Neuronal stem cell (in vitro differentiated cells): ENCODE data around the gene PRDX6.
"Not testable (repeated sequence)": the region's sequence is repeated elsewhere in the genome, so short reads cannot be mapped to it uniquely, and the experiment has no call there.

Source experiments
- DNase-seq: peaks from one replicate; pipeline ENCODE4 v3.0.0-alpha.2; 2013; ENCODE audit warnings: low spot score
- H2AFZ ChIP-seq: one replicate; pipeline ENCODE4 v1.6.1; 2013; ENCODE audit warnings: mild to moderate bottlenecking, low read length, inconsistent platforms
- H2AK5ac ChIP-seq: 2 replicates; pipeline ENCODE4 v1.6.1; 2013; ENCODE audit warnings: low read depth, mild to moderate bottlenecking, inconsistent platforms, low read length, moderate library complexity, mixed read lengths
- H2BK120ac ChIP-seq: 2 replicates; pipeline ENCODE4 v1.6.1; 2013; ENCODE audit warnings: low read depth, mild to moderate bottlenecking, inconsistent platforms, low read length, moderate library complexity, mixed read lengths
- H2BK12ac ChIP-seq: one replicate; pipeline ENCODE4 v1.6.1; 2013; ENCODE audit warnings: low read length, inconsistent platforms
- H2BK15ac ChIP-seq: 2 replicates; pipeline ENCODE4 v1.6.1; 2013; ENCODE audit warnings: mild to moderate bottlenecking, low read length, inconsistent platforms, mixed read lengths
- H2BK5ac ChIP-seq: one replicate; pipeline ENCODE4 v1.6.1; 2013; ENCODE audit warnings: inconsistent platforms, mild to moderate bottlenecking, low read length, moderate library complexity
- H3K14ac ChIP-seq: one replicate; pipeline ENCODE4 v1.6.1; 2013; ENCODE audit warnings: low read length, inconsistent platforms
- H3K18ac ChIP-seq: 2 replicates; pipeline ENCODE4 v1.6.1; 2013; ENCODE audit warnings: low read length, inconsistent platforms
- H3K23ac ChIP-seq: 2 replicates; pipeline ENCODE4 v1.6.1; 2013; ENCODE audit warnings: low read depth, mild to moderate bottlenecking, mixed read lengths, low read length, inconsistent platforms; ENCODE audit not compliant: poor library complexity
- H3K27ac ChIP-seq: replicated peaks from 3 replicates; pipeline ENCODE4 v1.5.1; 2013; ENCODE audit warnings: low read length, inconsistent platforms
- H3K27me3 ChIP-seq, 3 experiments: 2 replicates each; pipeline ENCODE4 v1.6.1; 2013; ENCODE audit warnings: low read length in 3 of 3, mild to moderate bottlenecking in 2 of 3, inconsistent platforms in 1 of 3, low read depth in 1 of 3, mixed read lengths in 1 of 3, moderate library complexity in 1 of 3; ENCODE audit not compliant: control insufficient read depth in 3 of 3, insufficient read depth in 3 of 3
- H3K36me3 ChIP-seq, 2 donors: replicated peaks in 1 of 2; 2 replicates each; pipeline ENCODE4 v1.6.1; 2013; ENCODE audit warnings: low read length in 2 of 2; ENCODE audit not compliant: control insufficient read depth in 2 of 2, insufficient read depth in 2 of 2
- H3K4ac ChIP-seq: 2 replicates; pipeline ENCODE4 v1.6.1; 2013; ENCODE audit warnings: inconsistent platforms, mild to moderate bottlenecking, low read length, moderate library complexity
- H3K4me1 ChIP-seq, 2 donors: 1 replicate in 1 of 2; 2 replicates in 1 of 2; pipeline ENCODE4 v1.6.1; 2013; ENCODE audit warnings: low read length in 2 of 2, low read depth in 1 of 2; ENCODE audit not compliant: control insufficient read depth in 2 of 2, insufficient read depth in 1 of 2
- H3K4me2 ChIP-seq: one replicate; pipeline ENCODE4 v1.6.1; 2013; ENCODE audit warnings: mild to moderate bottlenecking, low read length, inconsistent platforms; ENCODE audit not compliant: insufficient read depth, poor library complexity, severe bottlenecking
- H3K4me3 ChIP-seq, 2 donors: 2 replicates each; pipeline ENCODE4 v1.5.1; 2013; ENCODE audit warnings: low read length in 2 of 2, mild to moderate bottlenecking in 2 of 2, inconsistent platforms in 1 of 2, moderate library complexity in 1 of 2
- H3K79me1 ChIP-seq: one replicate; pipeline ENCODE4 v1.6.1; 2013; ENCODE audit warnings: low read depth, mild to moderate bottlenecking, inconsistent platforms, low read length, moderate library complexity
- H3K9ac ChIP-seq: one replicate; pipeline ENCODE4 v1.6.1; 2013; ENCODE audit warnings: mild to moderate bottlenecking, low read depth, low read length, inconsistent platforms; ENCODE audit not compliant: poor library complexity
- H3K9me3 ChIP-seq, 2 donors: replicated peaks in 1 of 2; 2 replicates each; pipeline versions ENCODE3 to v1.6.1; 2013; ENCODE audit warnings: low read length in 2 of 2, mild to moderate bottlenecking in 2 of 2, inconsistent platforms in 1 of 2, low read depth in 1 of 2, mixed read lengths in 1 of 2, moderate library complexity in 1 of 2; ENCODE audit not compliant: control insufficient read depth in 2 of 2, insufficient read depth in 1 of 2
- H4K8ac ChIP-seq: one replicate; pipeline ENCODE4 v1.6.1; 2013; ENCODE audit warnings: low read depth, mild to moderate bottlenecking, inconsistent platforms, low read length, moderate library complexity
- H4K91ac ChIP-seq: one replicate; pipeline ENCODE4 v1.6.1; 2013; ENCODE audit warnings: low read length, low read depth, mild to moderate bottlenecking, inconsistent platforms; ENCODE audit not compliant: poor library complexity
- WGBS, 2 donors: extraction: QIAGEN DNeasy Blood & Tissue Kit; methylation state at CpG; one replicate each; pipeline ENCODE4 v1.1.7; 2013; ENCODE audit warnings: missing lambda C conversion rate in 2 of 2, mixed read lengths in 1 of 2; ENCODE audit not compliant: insufficient read length in 2 of 2, insufficient replicate concordance in 1 of 2; ENCODE audit errors: extremely low coverage in 2 of 2; 5-methylcytosine and 5-hydroxymethylcytosine counted together

PRDX6 gene

DNA sequence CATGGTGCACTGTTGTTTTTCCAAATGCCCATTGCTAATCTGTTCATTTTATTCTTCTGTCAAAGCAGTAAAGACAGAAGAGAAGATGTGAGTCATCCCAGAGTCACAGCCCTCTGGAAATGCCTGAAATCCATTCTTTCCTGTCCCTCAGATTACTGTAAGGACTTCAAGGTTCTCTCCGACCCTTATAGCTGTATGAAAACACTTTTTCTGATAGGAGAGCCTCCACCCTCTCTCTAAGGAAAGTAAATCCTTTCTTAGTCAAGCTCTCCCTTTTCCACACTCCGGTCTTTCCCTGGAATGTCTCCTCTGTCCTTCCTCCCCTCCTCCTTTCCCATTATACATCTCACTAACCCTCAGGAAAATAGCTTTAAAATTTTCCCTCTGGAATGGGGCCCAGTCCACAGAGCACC is 3.5 kb upstream of the PRDX6 start:
- Histone ChIP-seq H3K18ac (no peak overlapping the region), H3K23ac (no peak overlapping the region), H2BK12ac (no peak overlapping the region), H4K8ac (no peak overlapping the region), H3K4me1 (peaks cover 4 to 6% of the 10 kb centered on the region in 2 donors), H3K27ac (no peak overlapping the region), H2AFZ (no peak overlapping the region), H3K27me3 (no peaks in the 10 kb centered on the region), H3K36me3 (no peaks in the 10 kb centered on the region), H3K4me2 (no peak overlapping the region), H4K91ac (no peak overlapping the region), H3K4ac (no peak overlapping the region), H3K14ac (no peak overlapping the region), H3K9me3 (peaks cover 4 to 12% of the 10 kb centered on the region in 2 donors), H2BK5ac (no peak overlapping the region), H3K79me1 (peaks cover 8% of the 10 kb centered on the region), H3K9ac (no peak overlapping the region), H2BK15ac (no peak overlapping the region), H2BK120ac (no peak overlapping the region), H2AK5ac (no peak overlapping the region), H3K4me3 (no peak overlapping the region)
- DNase-seq: no peak
- WGBS, 2 donors: no CpG with 5 or more reads among the region's 2 CpGs

DNA sequence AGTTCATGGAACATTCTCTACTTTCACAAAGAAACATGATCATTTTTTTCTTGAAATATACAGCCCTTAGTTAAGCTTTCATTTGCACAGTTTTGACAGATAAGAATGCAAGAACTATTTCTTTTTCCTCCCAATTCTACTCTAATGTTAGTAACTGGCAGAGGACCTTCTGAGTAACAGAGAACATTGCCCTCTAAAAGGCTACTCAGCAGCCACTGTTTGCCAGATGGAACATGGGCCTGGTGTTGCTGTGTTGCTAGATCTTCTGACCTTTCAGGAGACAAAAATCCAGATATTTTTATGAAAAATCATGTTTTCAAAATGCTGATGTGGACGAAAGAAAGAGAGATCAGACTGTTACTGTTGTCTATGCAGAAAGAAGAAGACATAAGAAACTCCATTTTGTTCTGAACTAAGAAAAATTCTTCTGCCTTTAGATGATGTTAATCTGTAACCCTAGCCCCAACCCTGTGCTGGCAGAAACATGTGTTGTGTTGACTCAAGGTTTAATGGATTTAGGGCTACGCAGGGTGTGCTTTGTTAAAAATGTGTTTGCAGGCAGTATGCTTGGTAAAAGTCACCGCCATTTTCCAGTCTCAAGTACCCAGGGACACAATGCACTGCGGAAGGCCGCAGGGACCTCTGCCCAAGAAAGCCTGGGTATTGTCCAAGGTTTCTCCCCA is 2.9 kb upstream of the PRDX6 start:
- Histone ChIP-seq H3K4me1 (peaks cover 6 to 8% of the 10 kb centered on the region in 2 donors), H3K27me3 (no peaks in the 10 kb centered on the region), H2BK15ac (no peak overlapping the region), H3K4ac (no peak overlapping the region), H4K8ac (no peak overlapping the region), H3K18ac (no peak overlapping the region), H3K9me3 (peaks cover 4 to 12% of the 10 kb centered on the region in 2 donors), H3K27ac (no peak overlapping the region), H2BK5ac (no peak overlapping the region), H3K14ac (no peak overlapping the region), H3K9ac (no peak overlapping the region), H2AFZ (no peak overlapping the region), H3K4me3 (no peak overlapping the region), H2AK5ac (no peak overlapping the region), H2BK120ac (no peak overlapping the region), H3K36me3 (peaks cover 0 to 6% of the 10 kb centered on the region in 2 donors), H2BK12ac (no peak overlapping the region), H3K23ac (no peak overlapping the region), H3K4me2 (no peak overlapping the region), H4K91ac (no peak overlapping the region), H3K79me1 (peaks cover 8% of the 10 kb centered on the region)
- DNase-seq: no peak
- WGBS, 2 donors: no CpG with 5 or more reads among the region's 5 CpGs

DNA sequence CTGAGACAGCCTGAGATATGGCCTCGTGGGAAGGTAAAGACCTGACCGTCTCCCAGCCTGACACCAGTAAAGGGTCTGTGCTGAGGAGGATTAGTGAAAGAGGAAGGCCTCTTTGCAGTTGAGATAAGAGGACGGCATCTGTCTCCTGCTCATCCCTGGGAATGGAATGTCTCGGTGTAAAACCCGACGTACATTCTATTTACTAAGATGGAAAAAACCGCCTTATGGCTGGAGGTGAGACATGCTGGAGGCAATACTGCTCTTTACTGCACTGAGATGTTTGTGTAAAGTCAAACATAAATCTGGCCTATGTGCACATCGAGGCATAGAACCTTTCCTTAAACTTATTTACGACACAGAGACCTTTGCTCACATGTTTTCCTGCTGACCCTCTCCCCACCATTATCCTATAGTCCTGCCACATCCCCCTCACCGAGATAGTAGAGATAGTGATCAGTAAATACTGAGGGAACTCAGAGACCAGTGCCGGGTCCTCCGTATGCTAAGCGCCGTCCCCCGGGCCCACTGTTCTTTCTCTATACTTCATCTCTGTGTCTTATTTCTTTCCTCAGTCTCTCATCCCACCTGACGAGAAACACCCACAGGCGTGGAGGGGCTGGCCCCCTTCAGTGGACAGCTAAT is 2.2 kb upstream of the PRDX6 start:
- not testable (repeated sequence) for H3K23ac ChIP-seq, H3K27me3 ChIP-seq, H3K27ac ChIP-seq

DNA sequence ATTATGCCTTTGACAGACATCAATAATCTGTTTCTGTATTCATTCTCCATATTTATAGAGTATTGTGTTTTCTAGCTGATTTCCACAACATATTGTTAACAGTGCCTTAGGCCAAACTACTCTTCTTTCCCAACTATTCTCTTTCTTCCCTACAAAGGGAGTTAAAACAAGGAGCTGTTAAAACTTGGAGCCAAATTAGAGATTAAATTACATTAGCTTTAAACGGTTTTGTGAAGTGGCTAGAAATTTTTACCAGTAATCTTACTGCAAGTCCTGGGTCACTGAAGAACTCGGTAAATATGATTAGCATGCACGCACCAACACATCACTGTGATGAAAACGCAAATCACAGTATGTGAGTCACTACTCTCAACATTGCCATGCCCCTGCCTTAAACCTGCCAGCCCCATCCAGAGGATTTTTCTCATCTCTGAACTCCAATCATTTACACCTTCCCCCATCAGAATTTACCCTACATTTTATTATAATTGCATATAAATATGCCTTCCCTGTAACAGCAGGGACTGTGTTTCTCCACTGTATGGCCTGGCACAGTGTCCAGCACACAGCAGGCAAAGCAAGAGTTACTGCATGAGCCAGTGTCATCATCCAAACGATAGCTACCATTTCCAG is 1.5 kb upstream of the PRDX6 start:
- Histone ChIP-seq H3K23ac (no peak overlapping the region), H4K91ac (no peak overlapping the region), H4K8ac (no peak overlapping the region), H3K14ac (no peak overlapping the region), H3K27me3 (no peaks in the 10 kb centered on the region), H2AFZ (no peak overlapping the region), H3K4me3 (peak overlapping the region; percentile 13 to 95), H3K4me2 (peak overlapping the region; percentile 36), H3K9ac (no peak overlapping the region), H2BK5ac (no peak overlapping the region), H2BK12ac (no peak overlapping the region), H3K4ac (no peak overlapping the region), H3K4me1 (peaks cover 8 to 9% of the 10 kb centered on the region in 2 donors), H3K9me3 (peaks cover 2 to 6% of the 10 kb centered on the region in 2 donors), H3K79me1 (peaks cover 8% of the 10 kb centered on the region), H2BK15ac (no peak overlapping the region), H2AK5ac (no peak overlapping the region), H3K36me3 (peaks cover 4 to 20% of the 10 kb centered on the region in 2 donors), H2BK120ac (no peak overlapping the region), H3K18ac (no peak overlapping the region), H3K27ac (no peak overlapping the region)
- no peak for DNase-seq
- no CpG with 5 or more reads among the region's 5 CpGs for WGBS, 2 donors

More for the DNA sequence above, 2.2 kb upstream of the PRDX6 start:
- WGBS, 2 donors: no CpG with 5 or more reads among the region's 17 CpGs
- H3K9me3 ChIP-seq: peaks cover 4 to 12% of the 10 kb centered on the region in 2 donors
- not testable (repeated sequence) for H3K9ac ChIP-seq, H3K4me3 ChIP-seq, H4K91ac ChIP-seq, H2AFZ ChIP-seq, H3K79me1 ChIP-seq, H2BK12ac ChIP-seq, H3K14ac ChIP-seq, H2BK5ac ChIP-seq, H3K4ac ChIP-seq, H3K4me2 ChIP-seq, H3K4me1 ChIP-seq, H2AK5ac ChIP-seq, H2BK120ac ChIP-seq, H2BK15ac ChIP-seq, H3K18ac ChIP-seq, H4K8ac ChIP-seq, DNase-seq
- H3K36me3 ChIP-seq: peaks cover 2 to 13% of the 10 kb centered on the region in 2 donors
